Retinal pigment epithelial cell (primary cell): ENCODE measurements around the gene SCYL2.

Source experiments
- DNase-seq: peaks from one replicate; pipeline ENCODE4 v3.0.0-alpha.2; 2010; ENCODE audit warnings: low read depth
- H3K4me3 ChIP-seq: 2 replicates; pipeline ENCODE4 v1.5.1; 2011; ENCODE audit warnings: mild to moderate bottlenecking, low read length, control low read depth, moderate library complexity
- TF ChIP-seq, protein P1 (sequence below): conservative IDR thresholded peaks from 2 replicates; pipeline ENCODE4 v1.5.1; 2011; ENCODE audit warnings: low read depth, low read length, control low read depth, inconsistent platforms

Gene SCYL2

DNA sequence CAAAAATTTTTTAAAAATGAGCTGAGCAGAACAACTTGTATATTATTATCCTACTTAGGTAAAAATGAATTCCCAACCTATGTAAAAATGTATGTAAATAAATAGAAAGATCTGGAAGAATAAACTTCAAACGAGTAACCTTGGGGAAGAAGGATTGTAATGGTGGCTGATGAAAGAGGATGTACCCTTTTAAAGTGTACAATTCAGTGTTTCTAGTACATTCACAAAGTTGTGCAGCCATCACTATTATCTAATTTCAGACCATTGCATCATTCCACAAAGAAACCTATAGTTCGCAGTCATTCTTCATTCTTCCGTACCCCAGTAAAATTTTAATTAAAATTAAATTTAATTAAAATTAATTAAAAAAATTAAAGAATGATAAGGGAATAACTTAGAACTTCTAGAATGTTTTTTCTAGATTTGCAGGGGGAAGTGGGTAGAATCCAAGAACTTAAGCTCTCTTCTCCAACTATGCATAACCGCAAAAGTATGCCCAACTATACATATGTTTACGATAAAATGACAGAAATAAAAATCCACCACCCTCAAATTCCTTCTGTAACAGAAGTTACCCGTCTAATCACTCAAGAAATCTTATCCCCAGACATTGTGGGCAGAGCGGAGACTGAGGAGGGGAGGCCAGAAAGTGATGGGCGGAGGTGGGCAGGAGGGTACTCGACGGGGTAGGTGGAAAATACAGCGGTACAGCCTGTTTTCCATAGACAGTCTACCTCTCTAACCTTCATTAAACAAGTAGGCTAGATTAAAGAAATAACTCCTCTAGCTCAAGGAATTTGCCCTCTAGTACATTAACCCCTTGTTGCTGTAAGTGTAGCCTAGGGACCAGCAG is 1.0 kb upstream of the SCYL2 start:
- peak overlapping the region; percentile 92 for H3K4me3 ChIP-seq
- no peak for DNase-seq
- TF ChIP-seq, protein P1, sequence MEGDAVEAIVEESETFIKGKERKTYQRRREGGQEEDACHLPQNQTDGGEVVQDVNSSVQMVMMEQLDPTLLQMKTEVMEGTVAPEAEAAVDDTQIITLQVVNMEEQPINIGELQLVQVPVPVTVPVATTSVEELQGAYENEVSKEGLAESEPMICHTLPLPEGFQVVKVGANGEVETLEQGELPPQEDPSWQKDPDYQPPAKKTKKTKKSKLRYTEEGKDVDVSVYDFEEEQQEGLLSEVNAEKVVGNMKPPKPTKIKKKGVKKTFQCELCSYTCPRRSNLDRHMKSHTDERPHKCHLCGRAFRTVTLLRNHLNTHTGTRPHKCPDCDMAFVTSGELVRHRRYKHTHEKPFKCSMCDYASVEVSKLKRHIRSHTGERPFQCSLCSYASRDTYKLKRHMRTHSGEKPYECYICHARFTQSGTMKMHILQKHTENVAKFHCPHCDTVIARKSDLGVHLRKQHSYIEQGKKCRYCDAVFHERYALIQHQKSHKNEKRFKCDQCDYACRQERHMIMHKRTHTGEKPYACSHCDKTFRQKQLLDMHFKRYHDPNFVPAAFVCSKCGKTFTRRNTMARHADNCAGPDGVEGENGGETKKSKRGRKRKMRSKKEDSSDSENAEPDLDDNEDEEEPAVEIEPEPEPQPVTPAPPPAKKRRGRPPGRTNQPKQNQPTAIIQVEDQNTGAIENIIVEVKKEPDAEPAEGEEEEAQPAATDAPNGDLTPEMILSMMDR = no peak

DNA sequence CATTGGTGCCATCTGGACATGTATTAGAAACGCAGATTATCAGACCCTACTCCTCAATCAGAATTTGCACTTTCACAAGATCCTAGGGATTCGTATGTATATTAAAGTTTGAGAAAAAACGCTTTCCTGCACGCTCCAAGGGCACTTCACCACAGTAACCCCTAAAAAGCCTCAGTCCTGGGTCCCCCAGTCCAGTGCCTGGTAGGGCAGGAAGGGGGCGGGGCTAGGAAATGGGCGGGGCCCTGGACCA is 467 bp upstream of the SCYL2 start:
- H3K4me3 ChIP-seq = peak overlapping the region; percentile 92
- TF ChIP-seq, protein P1 = no peak
- no peak for DNase-seq

DNA sequence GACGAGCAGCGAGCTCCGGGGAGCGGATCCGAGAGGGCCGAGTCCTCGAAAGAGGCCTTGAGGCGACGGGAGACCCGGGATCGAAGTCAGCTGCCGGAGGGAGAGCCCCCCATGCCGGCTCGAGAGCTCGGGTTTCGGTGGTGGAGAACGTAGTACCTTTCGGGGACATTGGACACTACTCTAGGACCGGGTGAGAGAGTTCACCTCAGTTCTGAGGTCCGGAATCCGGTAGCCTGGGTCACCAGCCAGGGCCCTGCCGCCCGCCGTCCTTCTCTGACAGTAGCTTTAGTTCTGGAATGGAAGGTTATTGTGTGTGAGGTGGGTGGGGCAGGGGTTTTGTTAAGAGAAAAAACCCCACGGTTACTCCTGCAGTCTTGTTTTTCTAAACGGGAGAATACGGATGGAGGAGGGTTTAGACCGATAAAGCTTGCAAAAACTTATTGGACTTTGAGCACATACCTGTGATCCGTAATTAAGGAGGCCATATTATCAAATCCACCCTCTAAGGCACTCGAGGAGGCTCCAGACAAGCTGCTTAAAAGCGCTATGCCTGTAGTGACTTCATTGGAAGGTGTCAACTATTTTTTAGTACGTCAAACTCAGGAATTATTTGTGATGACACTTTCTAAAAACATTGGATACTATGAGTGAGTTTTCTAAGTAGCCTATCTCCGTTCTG is 765 bp downstream of the SCYL2 start:
- TF ChIP-seq, protein P1 = no peak
- DNase-seq = no peak

DNA sequence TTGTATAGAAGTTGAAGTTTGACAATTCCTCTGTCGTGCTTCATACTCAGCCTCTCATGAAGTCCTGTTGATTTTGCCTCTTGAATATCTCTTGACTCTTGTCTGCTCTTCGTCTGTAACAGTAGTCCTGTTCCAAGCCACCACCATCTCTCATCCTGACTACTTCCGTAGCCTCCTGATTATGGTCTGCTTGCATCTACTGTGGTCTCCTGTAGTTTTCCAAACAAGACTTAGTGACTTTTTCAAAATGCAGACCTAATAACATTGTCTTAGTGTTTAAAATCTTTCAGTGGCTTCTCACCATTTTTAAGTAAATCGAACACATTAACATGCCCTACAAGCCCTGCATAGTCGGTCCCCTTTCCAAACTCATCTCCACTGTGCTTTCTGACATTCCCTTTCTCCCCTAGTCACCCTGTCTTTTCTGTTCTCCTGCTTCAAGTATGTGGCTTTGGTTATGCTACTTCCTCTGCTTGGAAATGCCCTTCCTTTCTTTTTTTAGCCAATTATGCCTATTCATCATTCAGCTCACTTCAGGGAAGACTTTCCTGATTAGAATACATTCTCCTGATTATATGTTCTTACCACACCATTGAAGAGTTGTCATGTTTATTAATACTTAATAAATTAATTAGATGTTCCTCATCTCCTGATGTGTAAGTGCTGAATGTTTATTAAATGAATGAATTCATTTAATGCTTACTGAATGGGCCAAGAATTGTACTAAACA is 2.0 kb downstream of the SCYL2 start:
- DNase-seq = no peak
- peak overlapping the region; percentile 92 for H3K4me3 ChIP-seq

More for the DNA sequence above, 765 bp downstream of the SCYL2 start:
- H3K4me3 ChIP-seq = peak overlapping the region; percentile 92

DNA sequence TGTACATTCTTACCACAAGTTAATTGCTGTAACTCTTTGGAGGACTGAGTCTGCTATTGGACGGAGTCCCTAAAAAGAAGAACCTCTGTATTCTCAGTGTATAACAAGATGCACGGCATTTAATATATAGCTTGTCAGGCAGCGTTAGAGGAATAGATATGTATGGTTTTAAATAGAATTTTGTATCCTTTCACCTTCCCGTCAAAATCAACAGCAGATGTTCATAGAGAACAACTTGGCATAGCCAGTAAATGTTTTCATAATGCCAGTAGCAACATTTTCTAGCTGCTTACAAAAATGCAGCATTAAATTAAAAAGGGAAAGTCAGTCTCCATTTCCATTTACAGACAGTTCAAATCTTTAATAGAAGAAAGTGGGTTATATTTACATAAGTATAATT is 6.8 kb downstream of the SCYL2 start:
- H3K4me3 ChIP-seq = no peak overlapping the region
- DNase-seq = no peak
- TF ChIP-seq, protein P1 = no peak

More for the DNA sequence above, 2.0 kb downstream of the SCYL2 start:
- TF ChIP-seq, protein P1 = no peak

DNA sequence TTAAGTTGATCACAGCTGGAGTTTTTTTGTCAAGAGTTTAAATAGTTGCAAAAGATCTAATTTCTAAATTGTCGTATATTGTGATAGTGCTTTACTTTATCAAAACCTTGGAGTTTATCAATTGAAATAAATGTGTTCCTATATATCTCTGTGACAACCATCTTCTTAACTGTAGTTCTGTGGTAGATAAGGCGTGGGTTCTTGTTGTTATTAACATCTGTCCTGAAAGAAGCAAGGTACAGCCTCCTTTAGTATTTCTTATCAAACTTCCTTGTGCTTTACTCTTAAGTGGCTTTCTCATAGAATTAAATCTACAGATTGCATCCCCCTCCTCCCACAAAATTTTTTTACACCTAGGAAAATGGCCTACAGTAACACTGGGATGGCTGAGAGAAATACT is 7.3 kb downstream of the SCYL2 start:
- H3K4me3 ChIP-seq = no peak overlapping the region
- no peak for DNase-seq
- TF ChIP-seq, protein P1 = no peak
